Heart left ventricle (tissue), 16 donors: ENCODE results near the gene HTRA3. TPM values are rescaled to one million over a fixed set of nuclear protein-coding genes. Genes with fewer than 3 reads are reported as not detected.
A peak's percentile ranks its signal among the peaks of the same experiment; 100 is the strongest.

Source experiments
- ATAC-seq, 4 donors: fragments of 200-7000 bp; cut with Tn5 transposase; one replicate each; pipeline ENCODE4 v1.9.1; 2020 to 2022; ENCODE audit warnings: moderate library complexity in 4 of 4, mild to moderate bottlenecking in 3 of 4, moderate number of reproducible peaks in 1 of 4
- DNase-seq, 5 donors: peaks; one replicate each; pipeline ENCODE4 v3.0.0-alpha.2; 2020
- H3K27ac ChIP-seq, 12 donors: fragments of 200-600 bp; sonication (generic) in 4 of 12; one replicate each; pipeline versions ENCODE4 v1.5.0 to v1.8.0; 2016 to 2022; ENCODE audit warnings: mild to moderate bottlenecking in 2 of 12
- H3K27me3 ChIP-seq, 9 donors: fragments of 200-600 bp; sonication (generic) in 2 of 9; one replicate each; pipeline versions ENCODE4 v1.5.1 to v1.8.0; 2016 to 2022; ENCODE audit warnings: mild to moderate bottlenecking in 3 of 9
- H3K36me3 ChIP-seq, 9 donors: fragments of 200-600 bp; sonication (generic) in 2 of 9; one replicate each; pipeline versions ENCODE4 v1.5.0 to v1.8.0; 2018 to 2022; ENCODE audit warnings: mild to moderate bottlenecking in 2 of 9
- H3K4me1 ChIP-seq, 12 donors: fragments of 200-600 bp; sonication (generic) in 4 of 12; one replicate each; pipeline versions ENCODE4 v1.5.0 to v1.8.0; 2016 to 2022; ENCODE audit warnings: mild to moderate bottlenecking in 3 of 12
- H3K4me3 ChIP-seq, 12 donors: fragments of 200-600 bp; sonication (generic) in 4 of 12; one replicate each; pipeline versions ENCODE4 v1.5.0 to v1.8.0; 2017 to 2022; ENCODE audit warnings: mild to moderate bottlenecking in 9 of 12, moderate library complexity in 4 of 12
- H3K9me3 ChIP-seq, 12 donors: fragments of 200-600 bp; sonication (generic) in 4 of 12; one replicate each; pipeline versions ENCODE4 v1.5.0 to v1.8.0; 2016 to 2022; ENCODE audit warnings: mild to moderate bottlenecking in 1 of 12
- POLR2A ChIP-seq, 2 donors: fragments of 450-650 bp; IDR thresholded peaks; one replicate each; pipeline ENCODE4 v1.6.1; 2017; ENCODE audit warnings: antibody characterized with exemption in 2 of 2, mild to moderate bottlenecking in 2 of 2, moderate library complexity in 2 of 2
- WGBS, 4 donors: extraction: QIAGEN DNeasy Blood & Tissue Kit in 2 of 4; methylation state at CpG; one replicate each; pipeline versions ENCODE4 v1.1.5 to v1.1.7; 2013 to 2018; 5-methylcytosine and 5-hydroxymethylcytosine counted together
- intact Hi-C, 10 donors: fragments of 100-400 bp; cut with DNase I; formaldehyde crosslinking; loops; one replicate each; pipeline versions ENCODE4 v1.11.1 to v1.14.2; 2022
- polyA plus RNA-seq, 2 donors: library from polyadenylated mRNA; stranded (reverse); fragments of 200-250 nt; gene quantifications; one replicate each; pipeline ENCODE4 v1.2.3, GENCODE V29; 2013
- total RNA-seq, 9 donors: library from RNA; depleted of rRNA in 2 of 9; stranded (reverse); fragments of >200 nt in 2 of 9; fragmentation: NEBNext Ultra II Directional in 3 of 9; extraction: Animal tissue kit (Norgen Biotek cat#: 25700) in 3 of 9; gene quantifications; one replicate each; pipeline versions ENCODE4 v1.1.0 to v1.2.4, GENCODE V29; 2016 to 2023
- TF ChIP-seq, protein P1 (sequence below), 12 donors: fragments of 200-600 bp; sonication (generic) in 4 of 12; IDR thresholded peaks; one replicate each; pipeline versions ENCODE4 v1.5.0 to v1.8.0; 2018 to 2022; ENCODE audit warnings: antibody characterized with exemption in 12 of 12, mild to moderate bottlenecking in 5 of 12
- donor health status: ischemic (EF 13 %, LVEDD 7.1; RV severe dilation, severe dysfunction).
- donor health status: healthy with polysubstance abuse.
- donor health status: DM: no; HTN: yes; CAD: no.
- donor health status: DM: no; HTN: no; CAD: no.
- donor health status: ischemic (EF 25% LVEDD 6.9; RV normal size, moderate dysfunction).
- donor health status: ischemic (EF 25% LVEDD 5.7; RV mildly dilated, moderate dysfunction).
- donor health status: healthy.
- donor health status: DM: yes; HTN: yes; CAD: no.
- donor health status: ischemic (EF 35%, LVEDD 5.7; RV mildly dilated, moderate dysfunction).
- donor health status: nonischemic (EF 11% LVEDD 7.7; RV severe dilation, severe dysfunction).
- donor health status: DM: yes; HTN: yes; CAD: no.
- donor health status: PGD.
- donor health status: ischemic (EF 29% LVEDD 5.4; RV normal size, mild dysfunction).
- donor health status: nonischemic (EF 23%, LVEDD 6.1; RV moderate dilation, normal function).

HTRA3 gene
- total and polyA plus RNA-seq, 11 donors, result 26.8 to 84.6 (median 50.1) TPM

DNA sequence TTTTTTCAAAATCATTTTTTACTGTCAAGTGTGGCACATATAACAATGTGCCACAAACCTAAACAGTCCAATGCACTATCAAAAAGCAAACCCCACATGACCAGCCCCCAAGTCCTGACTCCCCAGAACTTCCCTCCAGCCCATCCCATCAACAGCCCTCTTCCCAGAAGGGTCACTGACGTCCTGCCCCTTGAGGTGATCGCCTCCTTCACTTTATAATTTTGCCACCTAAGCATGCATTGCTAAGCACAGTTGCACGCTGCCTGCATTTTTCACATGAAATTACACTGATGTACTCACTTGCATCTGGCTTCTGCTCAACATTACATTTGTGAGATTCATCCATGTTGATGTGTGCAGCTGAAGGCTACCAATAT lies 42.5 kb downstream of the HTRA3 start:
- Histone ChIP-seq H3K4me1 (peaks cover 4 to 41% (median 24%) of the 10 kb centered on the region in 12 donors), H3K36me3 (no peaks in the 10 kb centered on the region), H3K27me3 (no peaks in the 10 kb centered on the region), H3K9me3 (peaks cover 0 to 12% (median 0%) of the 10 kb centered on the region in 12 donors), H3K4me3 (no peak overlapping the region), H3K27ac (no peak overlapping the region)
- TF ChIP-seq, protein P1, sequence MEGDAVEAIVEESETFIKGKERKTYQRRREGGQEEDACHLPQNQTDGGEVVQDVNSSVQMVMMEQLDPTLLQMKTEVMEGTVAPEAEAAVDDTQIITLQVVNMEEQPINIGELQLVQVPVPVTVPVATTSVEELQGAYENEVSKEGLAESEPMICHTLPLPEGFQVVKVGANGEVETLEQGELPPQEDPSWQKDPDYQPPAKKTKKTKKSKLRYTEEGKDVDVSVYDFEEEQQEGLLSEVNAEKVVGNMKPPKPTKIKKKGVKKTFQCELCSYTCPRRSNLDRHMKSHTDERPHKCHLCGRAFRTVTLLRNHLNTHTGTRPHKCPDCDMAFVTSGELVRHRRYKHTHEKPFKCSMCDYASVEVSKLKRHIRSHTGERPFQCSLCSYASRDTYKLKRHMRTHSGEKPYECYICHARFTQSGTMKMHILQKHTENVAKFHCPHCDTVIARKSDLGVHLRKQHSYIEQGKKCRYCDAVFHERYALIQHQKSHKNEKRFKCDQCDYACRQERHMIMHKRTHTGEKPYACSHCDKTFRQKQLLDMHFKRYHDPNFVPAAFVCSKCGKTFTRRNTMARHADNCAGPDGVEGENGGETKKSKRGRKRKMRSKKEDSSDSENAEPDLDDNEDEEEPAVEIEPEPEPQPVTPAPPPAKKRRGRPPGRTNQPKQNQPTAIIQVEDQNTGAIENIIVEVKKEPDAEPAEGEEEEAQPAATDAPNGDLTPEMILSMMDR (IDR thresholded peaks at IDR 0.05), result no peak
- TF ChIP-seq POLR2A (IDR thresholded peaks at IDR 0.05), result no peak
- peak in 1 of 5 donors; percentile 4 for DNase-seq
- WGBS, 4 donors, result 94 to 97% (median 95%) methylated on average over 3 of the region's 3 CpGs
- intact Hi-C loops, result no loop called here
- ATAC-seq, result no peak

DNA sequence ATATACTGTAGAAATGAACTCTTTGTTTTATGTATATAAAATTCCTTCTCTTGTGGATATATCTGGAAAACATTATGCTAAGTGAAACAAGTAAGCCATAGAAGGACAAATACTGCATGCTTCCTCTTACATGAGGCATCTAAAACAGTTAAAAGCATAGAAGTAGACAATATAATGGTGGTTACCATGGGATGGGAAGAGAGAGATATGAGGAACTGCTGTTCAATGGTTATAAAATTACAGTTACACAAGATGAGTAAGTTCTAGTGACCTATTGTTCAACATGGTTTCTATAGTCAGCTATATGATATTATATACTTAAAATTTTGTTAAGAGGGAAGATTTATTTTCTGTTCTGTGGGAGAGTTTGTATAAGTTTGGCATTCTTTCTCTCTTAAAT lies 43.4 kb downstream of the HTRA3 start:
- TF ChIP-seq, protein P1 (IDR thresholded peaks at IDR 0.05), result no peak
- no peak for TF ChIP-seq POLR2A (IDR thresholded peaks at IDR 0.05)
- Histone ChIP-seq H3K4me3 (no peak overlapping the region), H3K36me3 (no peaks in the 10 kb centered on the region), H3K27ac (no peak overlapping the region), H3K9me3 (peaks cover 0 to 12% (median 0%) of the 10 kb centered on the region in 12 donors), H3K4me1 (peaks cover 4 to 39% (median 21%) of the 10 kb centered on the region in 12 donors), H3K27me3 (no peaks in the 10 kb centered on the region)
- ATAC-seq (no peak), DNase-seq (no peak)
- intact Hi-C loops, result no loop called here

DNA sequence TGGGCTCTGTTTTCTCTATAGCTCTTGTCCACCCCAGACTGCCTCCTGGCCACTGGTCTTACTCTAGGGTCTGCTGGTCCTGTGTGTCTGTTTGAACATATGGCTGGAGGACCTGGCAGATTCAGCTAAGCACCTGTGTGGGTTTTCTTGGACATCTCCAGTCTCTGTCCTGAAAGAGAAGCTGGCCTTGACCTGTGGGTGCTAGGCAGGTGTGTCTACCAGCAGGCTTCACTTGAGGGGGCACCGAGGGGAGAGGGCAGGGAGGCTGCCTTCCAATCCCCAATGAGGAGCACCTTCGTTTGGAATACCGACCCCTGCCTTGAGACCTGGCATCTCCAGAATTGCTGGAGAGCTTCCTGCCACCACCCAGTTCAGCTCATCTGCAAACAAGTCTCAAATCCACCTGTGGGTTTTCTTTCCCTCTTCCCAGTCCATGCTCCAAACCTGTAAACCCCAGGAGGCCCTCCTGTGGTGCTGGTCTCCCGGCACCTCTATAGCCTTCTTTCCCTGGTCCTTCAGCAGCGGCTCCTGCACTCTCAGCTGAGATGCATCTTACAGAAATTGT lies 45.2 kb downstream of the HTRA3 start:
- WGBS, 4 donors, result 92 to 97% (median 93%) methylated on average over 2 to 5 of the region's 5 CpGs
- TF ChIP-seq, protein P1 (IDR thresholded peaks at IDR 0.05), result no peak
- no peak for TF ChIP-seq POLR2A (IDR thresholded peaks at IDR 0.05)

DNA sequence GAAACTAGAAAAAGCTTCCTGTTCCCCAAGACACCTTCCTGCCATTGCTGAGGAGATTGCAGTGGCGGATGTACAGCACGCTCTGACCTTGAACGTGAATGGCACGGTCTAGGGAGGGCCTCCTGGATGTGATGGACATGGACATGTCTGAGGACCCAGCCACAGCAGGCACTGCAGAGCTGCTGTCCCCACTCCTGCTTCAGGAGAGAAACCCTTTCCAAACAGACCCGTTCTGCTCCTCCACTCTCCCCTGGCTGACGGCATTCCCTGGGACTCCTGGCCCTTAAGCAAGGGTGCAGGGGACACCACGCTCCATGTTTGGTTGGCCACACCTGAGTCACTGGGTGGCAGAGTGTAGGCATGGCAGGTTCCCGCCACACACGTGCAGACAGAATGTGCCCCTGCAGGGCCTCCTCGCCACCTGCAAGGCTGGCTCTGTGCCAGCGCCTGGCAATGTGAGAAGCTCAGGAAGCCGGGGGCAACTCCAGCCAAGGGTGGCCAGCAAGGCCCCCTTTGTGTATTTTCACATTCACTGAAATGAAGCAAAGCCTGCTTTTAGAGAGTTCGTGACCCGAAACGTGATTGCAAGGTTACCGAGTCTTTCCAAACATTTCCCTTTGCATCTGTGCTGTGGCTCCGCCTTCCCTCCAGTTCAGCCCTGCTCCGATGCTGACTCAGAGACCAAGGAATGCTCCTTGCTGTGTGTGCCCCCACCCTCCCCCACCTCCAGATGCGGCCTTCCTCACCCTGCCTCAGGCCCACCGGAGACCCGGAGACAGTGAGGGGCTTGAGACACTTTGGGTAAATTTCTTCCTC lies 46.1 kb downstream of the HTRA3 start:
- H3K4me3 ChIP-seq, result no peak overlapping the region
- ATAC-seq (peak in 3 of 4 donors; percentile 34 to 56 (median 40)), DNase-seq (peak in 3 of 5 donors; percentile 35 to 63 (median 57))
- H3K36me3 ChIP-seq, result no peaks in the 10 kb centered on the region
- peaks cover 6 to 43% (median 19%) of the 10 kb centered on the region in 12 donors for H3K4me1 ChIP-seq
- 32 to 56% (median 36%) methylated on average over 18 to 21 of the region's 21 CpGs for WGBS, 4 donors
- no peaks in the 10 kb centered on the region for H3K27me3 ChIP-seq
- peak overlapping the region in 9 of 12 donors; percentile 18 to 73 (median 49) for H3K27ac ChIP-seq
- intact Hi-C loops, result loop anchor here in 4 of 10 donors (5.0 kb wide), 3 partner anchors 33 to 82 kb away; no protein-coding TSS in a partner anchor
- peaks cover 0 to 12% (median 0%) of the 10 kb centered on the region in 12 donors for H3K9me3 ChIP-seq
- TF ChIP-seq, protein P1 (IDR thresholded peaks at IDR 0.05), result no peak
- no peak for TF ChIP-seq POLR2A (IDR thresholded peaks at IDR 0.05)

More for the DNA sequence above, 45.2 kb downstream of the HTRA3 start:
- Histone ChIP-seq H3K9me3 (peaks cover 0 to 12% (median 0%) of the 10 kb centered on the region in 12 donors), H3K27me3 (no peaks in the 10 kb centered on the region), H3K27ac (peak overlapping the region in 1 of 12 donors; percentile 65), H3K36me3 (no peaks in the 10 kb centered on the region), H3K4me3 (no peak overlapping the region), H3K4me1 (peaks cover 6 to 37% (median 12%) of the 10 kb centered on the region in 12 donors)
- no peak for ATAC-seq
- intact Hi-C loops, result loop anchor here in 4 of 10 donors (5.0 kb wide), 3 partner anchors 32 to 83 kb away; no protein-coding TSS in a partner anchor
- DNase-seq, result peak in 2 of 5 donors; percentile 1 to 15
